Embryonic facial prominence (tissue), 1 donor: Measurements from ENCODE around the gene C14orf180.

Experiments used
- DNase-seq: peaks from one replicate; pipeline ENCODE4 v3.0.0-alpha.2; 2016; ENCODE audit errors: extremely low spot score

Gene C14orf180

DNA sequence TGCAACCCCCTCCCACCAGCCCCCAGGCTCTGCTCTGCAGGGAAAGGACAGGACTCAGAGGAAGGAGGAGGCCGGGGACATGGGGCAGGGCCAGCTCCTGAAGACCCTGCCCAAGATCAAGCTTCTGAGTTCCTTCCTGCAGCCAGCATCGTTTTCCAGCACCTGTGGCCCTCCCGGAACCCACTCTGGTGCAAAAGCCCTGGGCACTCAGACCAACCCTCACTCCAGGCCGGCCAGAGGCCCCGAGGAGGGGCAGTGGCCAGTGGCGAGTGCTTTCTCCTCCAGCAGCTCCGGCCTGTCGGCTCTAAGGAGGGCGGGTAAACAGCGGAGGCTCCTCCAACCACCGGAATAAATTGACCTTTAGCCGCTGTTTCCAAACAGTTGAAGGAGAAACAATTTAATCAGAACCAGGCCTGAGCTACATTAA lies 14.2 kb downstream of the C14orf180 start:
- DNase-seq, result no peak

GRCh38 chr14:104594310-104595046 lies 14.9 kb downstream of the C14orf180 start:
- DNase-seq, result no peak

DNA sequence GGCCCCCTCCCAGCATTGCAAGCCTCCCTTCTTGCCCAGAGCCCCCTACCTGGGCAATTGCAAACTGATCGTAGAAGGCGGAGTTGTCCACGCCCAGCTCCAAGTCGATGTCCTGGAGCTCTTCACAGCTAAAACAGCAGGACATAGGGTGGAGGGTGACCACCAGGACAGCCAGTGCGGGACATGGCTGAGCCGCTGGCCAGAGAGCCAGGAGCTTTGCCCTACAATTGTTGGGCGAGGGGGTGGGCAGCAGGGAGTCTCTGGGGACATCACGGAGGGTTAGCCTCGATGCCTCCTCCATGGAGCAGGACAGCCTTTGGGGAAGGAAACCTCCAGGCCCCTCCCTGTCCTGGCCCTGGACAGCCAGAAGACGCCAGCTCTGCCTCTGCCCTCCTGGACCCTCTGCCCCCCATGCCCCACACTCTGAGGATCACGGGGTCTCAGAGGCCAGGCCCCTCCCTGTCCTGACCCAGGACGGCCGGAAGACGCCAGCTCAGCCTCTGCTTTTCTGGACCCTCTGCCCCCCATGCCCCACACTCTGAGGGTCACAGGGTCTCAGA lies 15.6 kb downstream of the C14orf180 start:
- no peak for DNase-seq

DNA sequence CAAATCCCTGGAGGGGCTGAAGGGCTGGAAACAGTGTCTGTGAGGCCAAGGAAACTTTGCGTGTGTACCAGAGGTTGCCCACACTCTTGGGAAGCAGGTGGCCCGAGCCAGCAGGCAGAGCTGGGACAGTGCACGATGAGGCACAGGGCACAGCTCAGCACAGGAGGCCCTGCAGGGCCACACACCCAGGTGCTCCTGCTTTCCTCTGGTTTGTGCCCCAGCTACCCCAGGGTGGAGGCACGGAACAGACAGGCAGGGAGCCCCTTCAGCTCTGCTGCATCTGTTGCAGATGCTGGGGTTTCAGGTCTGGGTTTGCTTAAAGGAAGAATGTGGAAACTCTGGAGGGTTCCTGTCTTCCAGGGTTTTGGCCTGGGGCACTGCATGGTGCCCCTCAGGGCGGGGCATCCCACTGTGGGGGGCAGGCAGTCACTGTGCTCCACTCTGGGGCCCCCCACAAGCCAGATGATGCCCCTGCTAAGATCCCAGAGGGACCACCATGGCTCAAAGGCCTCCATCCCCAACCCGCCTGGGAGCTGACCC lies 16.4 kb downstream of the C14orf180 start:
- DNase-seq, result no peak

DNA sequence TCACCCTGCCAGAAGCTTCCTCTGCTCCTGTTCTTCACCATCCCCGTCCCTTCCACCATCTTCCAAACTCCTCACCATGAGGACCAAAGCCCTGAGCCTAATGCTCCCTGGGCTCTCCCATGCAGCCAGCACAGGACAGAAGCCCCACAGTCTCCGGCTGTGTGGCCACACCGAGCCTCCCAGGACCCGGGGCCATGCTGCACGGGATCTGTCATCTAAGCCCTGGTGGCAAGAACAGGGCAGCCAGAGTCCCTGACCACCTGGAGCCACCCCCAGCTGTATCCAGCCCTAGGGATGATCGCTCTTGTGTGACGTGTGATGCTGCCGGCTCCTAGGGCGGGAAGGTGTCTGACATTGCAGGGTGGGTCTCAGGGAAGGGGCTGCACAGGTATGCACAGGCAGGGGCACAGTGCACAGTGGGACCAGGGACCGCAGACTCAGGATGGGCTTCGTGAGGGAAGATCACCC lies 16.9 kb downstream of the C14orf180 start:
- no peak for DNase-seq

DNA sequence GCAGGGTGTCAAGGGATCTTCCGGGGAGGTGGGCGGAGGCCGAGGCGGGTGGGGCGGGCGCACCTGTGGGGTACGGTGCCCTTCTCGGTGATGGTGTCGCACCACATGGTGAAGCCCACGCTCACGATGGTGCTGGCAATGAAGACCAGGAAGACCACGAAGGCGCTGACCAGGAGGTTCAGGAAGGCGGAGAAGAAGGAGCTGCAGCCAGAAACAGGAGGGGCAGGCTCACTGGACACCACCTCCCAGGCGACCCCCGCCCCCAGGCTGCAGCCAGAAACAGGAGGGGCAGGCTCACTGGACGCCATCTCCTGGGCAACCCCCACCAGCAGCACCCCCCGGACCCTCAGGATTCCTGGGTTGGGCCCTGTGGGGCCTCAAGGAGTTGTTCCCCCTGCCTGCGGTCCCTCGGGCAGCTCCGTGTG lies 17.4 kb downstream of the C14orf180 start:
- DNase-seq, result no peak

GRCh38 chr14:104597576-104597975 lies 18.0 kb downstream of the C14orf180 start:
- no peak for DNase-seq

DNA sequence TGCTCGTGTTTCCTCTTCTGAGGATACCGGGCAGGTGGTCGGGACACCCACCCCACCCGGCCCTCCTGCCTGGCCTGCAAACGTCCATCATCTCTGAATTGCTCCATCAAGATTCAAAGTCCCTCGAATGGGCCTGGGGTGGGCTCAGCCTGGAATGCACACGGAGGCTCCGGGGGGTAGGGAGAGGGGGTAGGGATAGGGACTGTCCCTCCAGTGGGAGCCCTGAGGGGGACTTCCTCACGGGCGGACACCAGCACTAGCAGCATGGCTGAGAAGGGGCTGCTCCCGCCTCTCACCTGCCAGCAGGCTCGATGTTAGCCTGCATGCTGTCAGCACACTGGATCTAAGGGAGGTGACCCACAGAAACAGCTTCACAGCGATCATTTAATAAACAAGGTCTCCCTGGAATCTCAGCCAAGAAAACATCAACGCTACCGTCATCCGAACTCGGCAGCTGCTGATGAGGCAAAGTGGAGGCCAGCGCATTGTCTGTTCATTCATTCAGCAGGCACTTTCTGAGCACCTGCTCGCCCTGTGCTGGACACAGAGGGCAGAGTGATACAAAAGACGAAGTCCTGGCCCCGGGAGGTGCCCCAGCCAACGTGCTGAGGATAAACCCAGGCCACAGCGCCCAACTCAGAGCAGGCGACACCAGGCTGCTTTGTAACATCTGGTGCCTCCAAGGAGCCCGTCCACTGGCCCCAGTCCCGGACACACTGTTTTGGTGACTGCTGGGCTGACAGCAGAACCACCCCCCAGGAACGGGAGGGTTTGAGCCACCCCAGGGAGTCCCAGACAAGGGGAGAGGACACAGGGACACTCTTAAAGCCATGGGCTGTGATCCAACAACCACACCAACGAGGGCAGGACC lies 18.7 kb downstream of the C14orf180 start:
- DNase-seq, result no peak

- no peak for DNase-seq
Observed at GRCh38 chr14:104598910-104599273, 19.3 kb downstream of the C14orf180 start.

- no peak for DNase-seq
Observed at GRCh38 chr14:104599446-104599845, 19.9 kb downstream of the C14orf180 start.

GRCh38 chr14:104600141-104600643 lies 20.6 kb downstream of the C14orf180 start:
- DNase-seq, result no peak

- no peak for DNase-seq
Observed at GRCh38 chr14:104600805-104601204, 21.2 kb downstream of the C14orf180 start.

DNA sequence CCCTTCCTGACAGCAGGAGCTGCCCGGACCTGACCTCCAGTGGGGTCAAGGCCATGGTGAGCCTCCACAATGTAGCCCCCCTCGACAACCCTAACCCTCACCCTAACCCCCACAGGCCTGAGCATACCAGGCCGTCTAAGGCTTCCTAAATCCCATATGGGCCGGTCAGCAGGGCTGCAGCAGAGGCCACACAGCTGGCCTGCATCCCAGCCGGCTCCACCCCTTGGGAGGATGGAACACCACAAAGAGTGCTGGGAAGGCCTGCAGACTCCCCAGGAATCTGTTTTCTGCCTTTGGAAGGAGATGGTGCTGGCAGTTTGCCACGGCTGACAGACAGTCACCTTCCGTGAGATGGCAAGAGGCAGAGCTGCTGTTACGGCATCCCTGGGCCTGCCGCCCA lies 22.2 kb downstream of the C14orf180 start:
- DNase-seq, result no peak

DNA sequence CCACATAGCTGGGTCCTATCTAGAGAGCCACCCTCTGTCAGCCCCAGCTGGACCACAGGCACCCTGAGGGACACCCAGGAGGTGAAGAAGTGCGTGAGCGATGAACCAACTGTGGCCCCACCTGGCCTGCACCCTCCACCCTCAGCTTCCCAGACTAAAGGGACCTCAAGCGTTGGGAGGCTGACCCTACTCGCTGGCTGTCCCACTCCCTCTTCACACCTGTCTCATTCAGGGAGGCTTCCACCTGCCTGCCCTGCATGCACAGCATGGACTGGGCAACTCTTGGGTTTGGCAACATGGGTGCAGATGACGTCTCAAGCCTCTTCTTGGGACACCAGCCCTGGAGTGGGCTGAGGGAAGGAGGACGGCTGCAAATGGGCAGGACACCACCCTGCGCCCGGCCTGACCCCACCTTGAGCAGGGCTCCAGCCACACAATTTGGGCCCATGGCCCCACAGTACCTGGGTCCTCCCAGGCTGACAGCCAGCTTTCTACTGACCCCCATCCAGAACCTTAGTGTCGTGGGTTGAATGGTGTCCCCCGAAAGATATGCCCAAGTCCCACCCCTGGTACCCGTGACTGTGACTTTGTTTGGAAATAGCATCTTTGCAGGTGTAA lies 22.9 kb downstream of the C14orf180 start:
- no peak for DNase-seq

DNA sequence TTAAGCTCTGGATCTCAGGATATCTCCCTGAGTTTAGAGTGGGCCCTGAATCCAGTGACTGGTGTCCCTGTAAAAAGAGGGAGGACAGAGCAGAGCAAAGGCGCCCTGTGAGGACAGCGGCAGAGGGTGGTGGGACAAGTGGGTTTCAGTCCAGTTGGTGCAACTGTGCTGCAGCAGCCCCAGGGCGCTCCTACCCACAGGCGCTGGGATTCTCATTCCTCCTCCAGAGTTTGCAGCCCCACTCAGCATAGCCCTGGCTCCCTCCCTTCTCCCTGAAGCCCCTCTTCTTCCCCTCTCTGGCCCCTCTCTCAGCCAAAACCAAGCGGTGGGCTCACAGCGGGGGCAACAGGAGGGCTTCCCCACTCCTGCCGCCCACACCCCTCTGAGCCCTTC lies 23.4 kb downstream of the C14orf180 start:
- no peak for DNase-seq

DNA sequence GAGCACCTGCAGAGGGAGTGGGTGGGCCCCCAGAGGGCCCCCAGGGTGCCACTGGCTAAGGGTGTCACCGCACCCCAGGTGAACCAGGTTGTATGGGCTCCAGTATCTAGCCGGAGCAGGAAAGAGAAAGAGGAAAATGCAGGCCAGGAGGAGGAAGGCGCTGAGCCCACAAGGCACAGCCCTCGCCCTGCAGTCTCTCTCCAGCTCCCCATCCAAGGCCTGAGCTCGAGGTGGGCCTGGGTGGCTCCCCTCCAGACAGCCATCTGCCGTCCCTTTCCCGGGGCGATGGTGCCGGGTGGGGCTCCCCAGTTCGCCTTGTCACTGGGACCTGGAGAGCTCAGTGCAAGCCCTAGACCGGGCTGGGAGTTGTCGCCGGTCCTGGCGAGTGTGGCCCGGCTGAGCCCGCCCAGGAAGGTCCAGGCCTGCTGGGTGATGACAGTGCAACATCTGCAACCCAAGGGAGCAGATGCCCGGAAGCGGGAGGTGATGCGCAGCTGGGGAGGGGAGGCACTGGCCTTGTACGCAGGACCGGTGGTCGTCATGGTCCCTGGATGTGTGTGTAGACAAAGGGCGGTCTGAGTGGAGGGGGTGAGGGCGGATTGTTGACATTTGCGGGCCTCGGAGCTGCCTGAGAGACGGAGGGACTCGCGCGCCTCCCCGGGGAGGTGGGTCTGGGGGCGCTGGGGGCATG lies 24.3 kb downstream of the C14orf180 start:
- DNase-seq, result no peak

GRCh38 chr14:104604458-104605449 lies 25.2 kb downstream of the C14orf180 start, which contains the start of gene TMEM179:
TMEM179 (minus strand) TSS chr14:104604772; CDS start chr14:104604741, 31 bp downstream.
- DNase-seq, result no peak

DNA sequence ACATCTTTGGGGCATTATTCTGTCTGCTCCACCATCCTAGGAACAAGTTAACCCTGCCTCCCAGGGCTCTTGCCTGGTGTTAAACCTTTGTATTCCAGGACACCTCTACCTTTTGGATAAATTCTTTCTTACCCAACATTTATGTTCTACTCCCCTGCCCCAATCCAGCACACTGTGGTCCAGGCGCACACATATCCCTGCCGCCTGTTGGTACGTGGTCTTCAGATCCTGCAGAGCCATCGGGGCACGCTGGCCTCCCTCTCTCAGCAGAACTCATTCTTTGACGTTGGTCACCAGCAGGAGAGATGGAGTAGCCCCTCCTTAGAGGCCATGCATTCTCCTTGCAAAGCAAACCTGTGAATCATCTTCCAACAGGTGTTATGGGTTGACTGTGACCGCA lies 30.1 kb downstream of the C14orf180 start:
- no peak for DNase-seq

DNA sequence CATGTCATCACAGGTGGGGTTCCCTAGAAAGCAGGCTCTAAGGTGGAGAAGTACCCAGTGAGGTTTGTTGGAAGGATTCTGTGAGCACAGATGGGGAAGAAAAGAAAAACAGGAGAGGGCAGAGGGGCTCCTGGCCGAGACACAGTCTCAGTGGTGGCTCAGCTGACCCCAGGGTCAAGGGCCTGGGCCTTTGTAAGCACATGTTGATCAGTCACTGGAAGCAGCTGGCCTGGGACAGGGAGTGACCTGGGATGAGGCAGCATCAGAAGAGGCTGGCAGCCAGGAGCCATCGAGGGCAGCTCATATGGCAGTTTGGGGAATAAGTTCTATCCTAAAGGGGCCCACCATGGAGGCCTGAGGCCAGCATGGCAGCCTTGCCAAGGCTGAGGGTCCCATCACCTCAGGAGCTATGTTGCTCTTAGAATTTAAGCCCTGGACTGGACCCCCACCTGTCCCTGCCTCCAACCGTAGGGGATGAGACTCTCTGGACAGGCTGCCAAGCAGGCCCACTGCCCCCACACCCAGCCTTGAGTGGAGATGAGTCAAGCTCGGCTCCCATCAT lies 31.3 kb downstream of the C14orf180 start:
- DNase-seq, result no peak
